GM23338 (cell line): ENCODE measurements around the gene LDAF1. TPM values are rescaled to one million over a fixed set of nuclear protein-coding genes. Genes with fewer than 3 reads are reported as not detected.

Experiments
- ATAC-seq: fragments of 200-7000 bp; cut with Tn5 transposase; 3 replicates; pipeline ENCODE4 v1.9.1; 2020
- DNase-seq: peaks from one replicate; pipeline ENCODE4 v3.0.0-alpha.2; 2015; ENCODE audit warnings: low spot score
- H2AFZ ChIP-seq: fragments of 200-600 bp; sonication (generic); 2 replicates; pipeline ENCODE4 v1.8.0; 2016; ENCODE audit warnings: antibody characterized with exemption, mild to moderate bottlenecking, moderate library complexity
- H3F3A ChIP-seq: fragments of 200-600 bp; sonication (generic); replicated peaks from 2 replicates; pipeline ENCODE4 v1.8.0; 2017; ENCODE audit warnings: antibody characterized with exemption, mixed run types, low read depth
- H3K27ac ChIP-seq: fragments of 200-600 bp; sonication (generic); 2 replicates; pipeline ENCODE4 v1.6.1; 2016; ENCODE audit warnings: low read depth
- H3K27me3 ChIP-seq: fragments of 200-600 bp; sonication (generic); 2 replicates; pipeline ENCODE4 v1.8.0; 2016; ENCODE audit warnings: mild to moderate bottlenecking, mixed run types, moderate library complexity; ENCODE audit not compliant: insufficient read depth
- H3K36me3 ChIP-seq: fragments of 200-600 bp; sonication (generic); 2 replicates; pipeline ENCODE4 v1.8.0; 2016; ENCODE audit warnings: mild to moderate bottlenecking; ENCODE audit not compliant: insufficient read depth
- H3K4me1 ChIP-seq: fragments of 200-600 bp; sonication (generic); 2 replicates; pipeline ENCODE4 v1.8.0; 2016; ENCODE audit warnings: mild to moderate bottlenecking, moderate library complexity; ENCODE audit not compliant: insufficient read depth
- H3K4me2 ChIP-seq: fragments of 200-600 bp; sonication (generic); 2 replicates; pipeline ENCODE4 v1.7.1; 2017; ENCODE audit warnings: mixed run types
- H3K4me3 ChIP-seq: fragments of 200-600 bp; sonication (generic); 2 replicates; pipeline ENCODE4 v1.6.1; 2016; ENCODE audit warnings: mixed run types
- H3K79me2 ChIP-seq: fragments of 200-600 bp; sonication (generic); replicated peaks from 2 replicates; pipeline ENCODE4 v1.8.0; 2017; ENCODE audit warnings: mild to moderate bottlenecking; ENCODE audit not compliant: insufficient read depth
- H3K9me2 ChIP-seq: fragments of 200-600 bp; sonication (generic); 2 replicates; pipeline ENCODE4 v1.8.0; 2017; ENCODE audit not compliant: insufficient read depth
- H4K20me1 ChIP-seq: fragments of 200-600 bp; sonication (generic); replicated peaks from 2 replicates; pipeline ENCODE4 v1.8.0; 2017; ENCODE audit warnings: mild to moderate bottlenecking; ENCODE audit not compliant: insufficient read depth
- H3K27ac Mint-ChIP-seq: 2 replicates; pipeline ENCODE4 v1.8.0; 2020; ENCODE audit warnings: inconsistent platforms, mild to moderate bottlenecking, moderate library complexity, mixed read lengths
- H3K27me3 Mint-ChIP-seq: 3 replicates; pipeline ENCODE4 v1.8.0; 2022; ENCODE audit warnings: low read depth, mild to moderate bottlenecking, moderate library complexity, mixed read lengths, inconsistent platforms; ENCODE audit not compliant: insufficient read depth, poor library complexity
- H3K36me3 Mint-ChIP-seq: 3 replicates; pipeline ENCODE4 v1.8.0; 2021; ENCODE audit warnings: low read depth, mild to moderate bottlenecking, inconsistent platforms, moderate library complexity, mixed read lengths
- H3K4me1 Mint-ChIP-seq: 3 replicates; pipeline ENCODE4 v1.8.0; 2020; ENCODE audit warnings: mild to moderate bottlenecking, inconsistent platforms, mixed read lengths
- H3K4me3 Mint-ChIP-seq: 3 replicates; pipeline ENCODE4 v1.8.0; 2021; ENCODE audit warnings: moderate library complexity, mild to moderate bottlenecking, inconsistent platforms, mixed read lengths
- H3K9me3 Mint-ChIP-seq: 3 replicates; pipeline ENCODE4 v1.8.0; 2020; ENCODE audit warnings: moderate library complexity, mild to moderate bottlenecking, inconsistent platforms, mixed read lengths
- CREB1 ChIP-seq: fragments of 250-450 bp; sonication (Bioruptor Pico); IDR thresholded peaks from 2 replicates; pipeline ENCODE4 v1.5.0; 2020; ENCODE audit warnings: low read depth, mild to moderate bottlenecking, moderate library complexity
- NANOG ChIP-seq: IDR thresholded peaks from 2 replicates; pipeline ENCODE4 v1.6.1; 2016; ENCODE audit warnings: antibody characterized with exemption, borderline replicate concordance
- ZNF114 ChIP-seq: fragments of 250-450 bp; sonication (Bioruptor Pico); IDR thresholded peaks from 2 replicates; pipeline ENCODE4 v1.5.0; 2020; ENCODE audit warnings: mild to moderate bottlenecking, moderate library complexity
- ZNF331 ChIP-seq: fragments of 250-450 bp; sonication (Bioruptor Pico); IDR thresholded peaks from 2 replicates; pipeline ENCODE4 v1.5.0; 2020; ENCODE audit warnings: low read depth, mild to moderate bottlenecking, moderate library complexity
- polyA plus RNA-seq: library from polyadenylated mRNA; unstranded; fragments of >200 nt; fragmentation: Nextera tagmentation; extraction: Ambion mirVana; gene quantifications from 2 replicates; pipeline ENCODE4 v1.2.1, GENCODE V29; 2016
- total RNA-seq: library from RNA; depleted of rRNA; stranded (reverse); fragments of >200 nt; shearing (Covaris generic); gene quantifications from 2 replicates; pipeline ENCODE4 v1.2.3, GENCODE V29; 2014
- TF ChIP-seq, protein P1 (sequence below): IDR thresholded peaks from 2 replicates; pipeline ENCODE4 v1.6.1; 2016; ENCODE audit warnings: antibody characterized with exemption
- TF ChIP-seq, protein P2 (sequence below): fragments of 250-450 bp; sonication (Bioruptor Pico); IDR thresholded peaks from 2 replicates; pipeline ENCODE4 v1.5.0; 2020; ENCODE audit warnings: mild to moderate bottlenecking, moderate library complexity
- TF ChIP-seq, protein P3 (sequence below), 2 experiments: fragments of 200-600 bp in 1 of 2; sonication (generic) in 1 of 2; conservative IDR thresholded peaks; 2 replicates each; pipeline versions ENCODE4 v1.5.1 to v1.6.1; 2016 to 2017; ENCODE audit warnings: antibody characterized with exemption in 2 of 2, low read depth in 2 of 2, mild to moderate bottlenecking in 2 of 2, moderate library complexity in 1 of 2

Gene LDAF1
- total and polyA plus RNA-seq, 2 experiments from 2014 or later: 20.5 to 33.8 TPM

DNA sequence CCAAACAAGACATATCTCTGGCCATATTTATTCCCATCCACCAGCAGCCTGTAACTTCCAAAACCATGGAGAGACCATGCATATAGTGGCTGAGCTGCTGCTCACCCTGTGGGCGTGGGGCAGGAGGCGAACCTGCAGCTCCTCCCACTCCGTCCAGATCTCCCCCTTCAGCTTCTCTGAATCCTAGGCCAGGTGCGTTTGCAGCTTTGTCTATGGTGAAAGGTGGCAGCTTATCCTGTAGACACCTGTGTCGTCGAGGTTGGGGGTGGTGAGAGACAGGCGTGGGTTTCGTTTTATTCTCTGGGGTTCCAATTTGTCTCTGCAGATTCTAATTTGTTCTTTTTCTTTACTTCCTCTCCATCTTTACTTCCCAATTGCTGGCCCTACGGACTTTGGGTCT, 65.3 kb downstream of the LDAF1 start (continued):
- TF ChIP-seq, protein P1, sequence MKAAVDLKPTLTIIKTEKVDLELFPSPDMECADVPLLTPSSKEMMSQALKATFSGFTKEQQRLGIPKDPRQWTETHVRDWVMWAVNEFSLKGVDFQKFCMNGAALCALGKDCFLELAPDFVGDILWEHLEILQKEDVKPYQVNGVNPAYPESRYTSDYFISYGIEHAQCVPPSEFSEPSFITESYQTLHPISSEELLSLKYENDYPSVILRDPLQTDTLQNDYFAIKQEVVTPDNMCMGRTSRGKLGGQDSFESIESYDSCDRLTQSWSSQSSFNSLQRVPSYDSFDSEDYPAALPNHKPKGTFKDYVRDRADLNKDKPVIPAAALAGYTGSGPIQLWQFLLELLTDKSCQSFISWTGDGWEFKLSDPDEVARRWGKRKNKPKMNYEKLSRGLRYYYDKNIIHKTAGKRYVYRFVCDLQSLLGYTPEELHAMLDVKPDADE: no peak
- TF ChIP-seq, protein P2, sequence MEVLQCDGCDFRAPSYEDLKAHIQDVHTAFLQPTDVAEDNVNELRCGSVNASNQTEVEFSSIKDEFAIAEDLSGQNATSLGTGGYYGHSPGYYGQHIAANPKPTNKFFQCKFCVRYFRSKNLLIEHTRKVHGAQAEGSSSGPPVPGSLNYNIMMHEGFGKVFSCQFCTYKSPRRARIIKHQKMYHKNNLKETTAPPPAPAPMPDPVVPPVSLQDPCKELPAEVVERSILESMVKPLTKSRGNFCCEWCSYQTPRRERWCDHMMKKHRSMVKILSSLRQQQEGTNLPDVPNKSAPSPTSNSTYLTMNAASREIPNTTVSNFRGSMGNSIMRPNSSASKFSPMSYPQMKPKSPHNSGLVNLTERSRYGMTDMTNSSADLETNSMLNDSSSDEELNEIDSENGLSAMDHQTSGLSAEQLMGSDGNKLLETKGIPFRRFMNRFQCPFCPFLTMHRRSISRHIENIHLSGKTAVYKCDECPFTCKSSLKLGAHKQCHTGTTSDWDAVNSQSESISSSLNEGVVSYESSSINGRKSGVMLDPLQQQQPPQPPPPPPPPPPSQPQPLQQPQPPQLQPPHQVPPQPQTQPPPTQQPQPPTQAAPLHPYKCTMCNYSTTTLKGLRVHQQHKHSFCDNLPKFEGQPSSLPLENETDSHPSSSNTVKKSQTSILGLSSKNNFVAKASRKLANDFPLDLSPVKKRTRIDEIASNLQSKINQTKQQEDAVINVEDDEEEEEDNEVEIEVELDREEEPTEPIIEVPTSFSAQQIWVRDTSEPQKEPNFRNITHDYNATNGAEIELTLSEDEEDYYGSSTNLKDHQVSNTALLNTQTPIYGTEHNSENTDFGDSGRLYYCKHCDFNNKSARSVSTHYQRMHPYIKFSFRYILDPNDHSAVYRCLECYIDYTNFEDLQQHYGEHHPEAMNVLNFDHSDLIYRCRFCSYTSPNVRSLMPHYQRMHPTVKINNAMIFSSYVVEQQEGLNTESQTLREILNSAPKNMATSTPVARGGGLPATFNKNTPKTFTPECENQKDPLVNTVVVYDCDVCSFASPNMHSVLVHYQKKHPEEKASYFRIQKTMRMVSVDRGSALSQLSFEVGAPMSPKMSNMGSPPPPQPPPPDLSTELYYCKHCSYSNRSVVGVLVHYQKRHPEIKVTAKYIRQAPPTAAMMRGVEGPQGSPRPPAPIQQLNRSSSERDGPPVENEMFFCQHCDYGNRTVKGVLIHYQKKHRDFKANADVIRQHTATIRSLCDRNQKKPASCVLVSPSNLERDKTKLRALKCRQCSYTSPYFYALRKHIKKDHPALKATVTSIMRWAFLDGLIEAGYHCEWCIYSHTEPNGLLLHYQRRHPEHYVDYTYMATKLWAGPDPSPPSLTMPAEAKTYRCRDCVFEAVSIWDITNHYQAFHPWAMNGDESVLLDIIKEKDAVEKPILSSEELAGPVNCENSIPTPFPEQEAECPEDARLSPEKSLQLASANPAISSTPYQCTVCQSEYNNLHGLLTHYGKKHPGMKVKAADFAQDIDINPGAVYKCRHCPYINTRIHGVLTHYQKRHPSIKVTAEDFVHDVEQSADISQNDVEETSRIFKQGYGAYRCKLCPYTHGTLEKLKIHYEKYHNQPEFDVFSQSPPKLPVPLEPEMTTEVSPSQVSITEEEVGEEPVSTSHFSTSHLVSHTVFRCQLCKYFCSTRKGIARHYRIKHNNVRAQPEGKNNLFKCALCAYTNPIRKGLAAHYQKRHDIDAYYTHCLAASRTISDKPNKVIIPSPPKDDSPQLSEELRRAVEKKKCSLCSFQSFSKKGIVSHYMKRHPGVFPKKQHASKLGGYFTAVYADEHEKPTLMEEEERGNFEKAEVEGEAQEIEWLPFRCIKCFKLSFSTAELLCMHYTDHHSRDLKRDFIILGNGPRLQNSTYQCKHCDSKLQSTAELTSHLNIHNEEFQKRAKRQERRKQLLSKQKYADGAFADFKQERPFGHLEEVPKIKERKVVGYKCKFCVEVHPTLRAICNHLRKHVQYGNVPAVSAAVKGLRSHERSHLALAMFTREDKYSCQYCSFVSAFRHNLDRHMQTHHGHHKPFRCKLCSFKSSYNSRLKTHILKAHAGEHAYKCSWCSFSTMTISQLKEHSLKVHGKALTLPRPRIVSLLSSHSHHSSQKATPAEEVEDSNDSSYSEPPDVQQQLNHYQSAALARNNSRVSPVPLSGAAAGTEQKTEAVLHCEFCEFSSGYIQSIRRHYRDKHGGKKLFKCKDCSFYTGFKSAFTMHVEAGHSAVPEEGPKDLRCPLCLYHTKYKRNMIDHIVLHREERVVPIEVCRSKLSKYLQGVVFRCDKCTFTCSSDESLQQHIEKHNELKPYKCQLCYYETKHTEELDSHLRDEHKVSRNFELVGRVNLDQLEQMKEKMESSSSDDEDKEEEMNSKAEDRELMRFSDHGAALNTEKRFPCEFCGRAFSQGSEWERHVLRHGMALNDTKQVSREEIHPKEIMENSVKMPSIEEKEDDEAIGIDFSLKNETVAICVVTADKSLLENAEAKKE (CRISPR knock-in tag): no peak
- TF ChIP-seq ZNF331 (CRISPR knock-in tag) (no peak), NANOG (no peak), CREB1 (CRISPR knock-in tag) (no peak)

DNA sequence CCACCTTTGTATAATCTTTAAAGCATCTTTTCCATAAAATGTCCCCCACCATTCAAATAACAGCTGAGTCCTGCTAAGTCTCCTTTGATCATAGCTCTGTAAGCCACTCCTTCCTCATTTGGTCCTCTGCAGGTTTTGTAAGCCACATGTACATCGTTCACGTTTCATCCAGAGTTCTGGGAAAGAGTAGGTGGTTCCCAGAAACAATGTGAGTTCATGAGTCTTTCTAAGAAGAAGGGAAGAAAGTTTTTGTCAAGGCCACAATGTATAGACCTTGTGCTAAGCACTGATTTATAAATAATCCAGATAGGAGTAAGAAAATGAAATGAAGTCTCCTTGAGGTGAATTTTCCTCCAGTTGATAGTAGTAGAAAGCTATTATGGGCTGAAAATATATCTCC, 66.3 kb downstream of the LDAF1 start:
- H3K4me3 ChIP-seq: no peak overlapping the region

More for the DNA sequence above, 66.3 kb downstream of the LDAF1 start:
- Histone ChIP-seq H3K9me2 (0 out of 2 replicates have a peak, but pooled peaks cover 9% of the 10 kb centered on the region), H4K20me1 (no peaks in the 10 kb centered on the region), H3K4me1 (peaks cover 36% of the 10 kb centered on the region), H3K79me2 (no peaks in the 10 kb centered on the region), H2AFZ (no peak overlapping the region), H3K27me3 (no peaks in the 10 kb centered on the region), H3K36me3 (no peaks in the 10 kb centered on the region), H3F3A (no peaks in the 10 kb centered on the region), H3K27ac (no peak overlapping the region), H3K4me2 (no peak overlapping the region)
- no peak for ATAC-seq
- H3K4me3 Mint-ChIP-seq: no peak overlapping the region
- DNase-seq: no peak
- H3K36me3 Mint-ChIP-seq: 0 out of 3 replicates have a peak, but pooled peaks cover 4% of the 10 kb centered on the region
- H3K4me1 Mint-ChIP-seq: peaks cover 38% of the 10 kb centered on the region
- H3K27me3 Mint-ChIP-seq: peaks cover 5% of the 10 kb centered on the region
- TF ChIP-seq CREB1 (CRISPR knock-in tag) (no peak), ZNF331 (CRISPR knock-in tag) (no peak), ZNF114 (CRISPR knock-in tag) (no peak)
- TF ChIP-seq, protein P3, sequence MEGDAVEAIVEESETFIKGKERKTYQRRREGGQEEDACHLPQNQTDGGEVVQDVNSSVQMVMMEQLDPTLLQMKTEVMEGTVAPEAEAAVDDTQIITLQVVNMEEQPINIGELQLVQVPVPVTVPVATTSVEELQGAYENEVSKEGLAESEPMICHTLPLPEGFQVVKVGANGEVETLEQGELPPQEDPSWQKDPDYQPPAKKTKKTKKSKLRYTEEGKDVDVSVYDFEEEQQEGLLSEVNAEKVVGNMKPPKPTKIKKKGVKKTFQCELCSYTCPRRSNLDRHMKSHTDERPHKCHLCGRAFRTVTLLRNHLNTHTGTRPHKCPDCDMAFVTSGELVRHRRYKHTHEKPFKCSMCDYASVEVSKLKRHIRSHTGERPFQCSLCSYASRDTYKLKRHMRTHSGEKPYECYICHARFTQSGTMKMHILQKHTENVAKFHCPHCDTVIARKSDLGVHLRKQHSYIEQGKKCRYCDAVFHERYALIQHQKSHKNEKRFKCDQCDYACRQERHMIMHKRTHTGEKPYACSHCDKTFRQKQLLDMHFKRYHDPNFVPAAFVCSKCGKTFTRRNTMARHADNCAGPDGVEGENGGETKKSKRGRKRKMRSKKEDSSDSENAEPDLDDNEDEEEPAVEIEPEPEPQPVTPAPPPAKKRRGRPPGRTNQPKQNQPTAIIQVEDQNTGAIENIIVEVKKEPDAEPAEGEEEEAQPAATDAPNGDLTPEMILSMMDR (conservative IDR thresholded peaks at IDR 0.05; ENCODE audit: low read depth in 2 of 2): no peak
- peaks cover 4% of the 10 kb centered on the region; the same call in 1 of the 3 replicates for H3K9me3 Mint-ChIP-seq
- H3K27ac Mint-ChIP-seq: no peak overlapping the region
